Trophoblast cell (in vitro differentiated cells and primary cell): ENCODE data around the gene PHETA2. TPM values are rescaled to one million over a fixed set of nuclear protein-coding genes. Genes with fewer than 3 reads are reported as not detected.

Source experiments
- DNase-seq, 2 donors: peaks; one replicate each; pipeline ENCODE4 v3.0.0-alpha.2; 2016
- H2AFZ ChIP-seq: 2 replicates; pipeline ENCODE4 v1.6.1; 2013; ENCODE audit warnings: low read length, moderate library complexity, mild to moderate bottlenecking; ENCODE audit not compliant: insufficient read depth, poor library complexity
- H2AK5ac ChIP-seq: 2 replicates; pipeline ENCODE4 v1.6.1; 2013; ENCODE audit warnings: mild to moderate bottlenecking, low read length
- H2BK120ac ChIP-seq: 2 replicates; pipeline ENCODE4 v1.6.1; 2013; ENCODE audit warnings: low read length, mild to moderate bottlenecking, moderate library complexity; ENCODE audit not compliant: insufficient read depth, poor library complexity
- H2BK12ac ChIP-seq: 2 replicates; pipeline ENCODE4 v1.6.1; 2013; ENCODE audit warnings: mild to moderate bottlenecking, low read length, moderate library complexity
- H2BK5ac ChIP-seq: 2 replicates; pipeline ENCODE4 v1.6.1; 2013; ENCODE audit warnings: low read length, low read depth, moderate library complexity, mild to moderate bottlenecking; ENCODE audit not compliant: poor library complexity
- H3K14ac ChIP-seq: 2 replicates; pipeline ENCODE4 v1.6.1; 2013; ENCODE audit warnings: mild to moderate bottlenecking, low read length
- H3K18ac ChIP-seq: 2 replicates; pipeline ENCODE4 v1.6.1; 2013; ENCODE audit warnings: mild to moderate bottlenecking, low read length
- H3K23ac ChIP-seq: 2 replicates; pipeline ENCODE4 v1.6.1; 2013; ENCODE audit warnings: low read length
- H3K27ac ChIP-seq: 2 replicates; pipeline ENCODE4 v1.5.1; 2013; ENCODE audit warnings: low read depth, mild to moderate bottlenecking, inconsistent platforms, low read length, moderate library complexity
- H3K27me3 ChIP-seq: 2 replicates; pipeline ENCODE4 v1.6.1; 2013; ENCODE audit warnings: inconsistent platforms, mild to moderate bottlenecking, low read length, moderate library complexity; ENCODE audit not compliant: insufficient read depth
- H3K36me3 ChIP-seq, 2 experiments: 1 replicate in 1 of 2; 2 replicates in 1 of 2; pipeline ENCODE4 v1.6.1; 2013; ENCODE audit warnings: low read length in 2 of 2, mild to moderate bottlenecking in 2 of 2, moderate library complexity in 1 of 2; ENCODE audit not compliant: insufficient read depth in 2 of 2, control insufficient read depth in 1 of 2
- H3K4ac ChIP-seq: 2 replicates; pipeline ENCODE4 v1.6.1; 2013; ENCODE audit warnings: low read depth, mild to moderate bottlenecking, low read length, moderate library complexity
- H3K4me1 ChIP-seq, 2 experiments: 1 replicate in 1 of 2; 2 replicates in 1 of 2; pipeline ENCODE4 v1.6.1; 2013; ENCODE audit warnings: low read length in 2 of 2, mild to moderate bottlenecking in 2 of 2, moderate library complexity in 1 of 2; ENCODE audit not compliant: insufficient read depth in 2 of 2, control insufficient read depth in 1 of 2
- H3K4me2 ChIP-seq: 2 replicates; pipeline ENCODE4 v1.6.1; 2013; ENCODE audit warnings: inconsistent platforms, mild to moderate bottlenecking, low read length, moderate library complexity
- H3K4me3 ChIP-seq: 2 replicates; pipeline ENCODE4 v1.5.1; 2013; ENCODE audit warnings: mild to moderate bottlenecking, low read depth, low read length, inconsistent platforms
- H3K79me1 ChIP-seq: one replicate; pipeline ENCODE4 v1.6.1; 2013; ENCODE audit warnings: low read length
- H3K79me2 ChIP-seq: 2 replicates; pipeline ENCODE4 v1.6.1; 2013; ENCODE audit warnings: low read length, mild to moderate bottlenecking; ENCODE audit not compliant: control insufficient read depth, insufficient read depth, poor library complexity
- H3K9ac ChIP-seq: 2 replicates; pipeline ENCODE4 v1.6.1; 2013; ENCODE audit warnings: mild to moderate bottlenecking, low read length
- H3K9me3 ChIP-seq: 2 replicates; pipeline ENCODE4 v1.6.1; 2013; ENCODE audit warnings: low read depth, mild to moderate bottlenecking, control low read depth, inconsistent platforms, low read length; ENCODE audit not compliant: insufficient read depth
- H4K12ac ChIP-seq: 2 replicates; pipeline ENCODE4 v1.6.1; 2013; ENCODE audit warnings: low read depth, mild to moderate bottlenecking, low read length, moderate library complexity
- H4K8ac ChIP-seq: 2 replicates; pipeline ENCODE4 v1.6.1; 2013; ENCODE audit warnings: low read depth, mild to moderate bottlenecking, low read length, moderate library complexity
- H4K91ac ChIP-seq: one replicate; pipeline ENCODE4 v1.6.1; 2013; ENCODE audit warnings: low read depth, mild to moderate bottlenecking, low read length, moderate library complexity
- WGBS: extraction: QIAGEN DNeasy Blood & Tissue Kit; methylation state at CpG from one replicate; pipeline ENCODE4 v1.1.7; 2013; ENCODE audit warnings: missing lambda C conversion rate; ENCODE audit not compliant: insufficient read length, insufficient coverage; ENCODE audit errors: extremely low coverage; 5-methylcytosine and 5-hydroxymethylcytosine counted together
- polyA plus RNA-seq: library from polyadenylated mRNA; stranded (reverse); fragments of 200-250 nt; gene quantifications from 2 replicates; pipeline ENCODE4 v1.2.3, GENCODE V29; 2013

Gene PHETA2, protein sequence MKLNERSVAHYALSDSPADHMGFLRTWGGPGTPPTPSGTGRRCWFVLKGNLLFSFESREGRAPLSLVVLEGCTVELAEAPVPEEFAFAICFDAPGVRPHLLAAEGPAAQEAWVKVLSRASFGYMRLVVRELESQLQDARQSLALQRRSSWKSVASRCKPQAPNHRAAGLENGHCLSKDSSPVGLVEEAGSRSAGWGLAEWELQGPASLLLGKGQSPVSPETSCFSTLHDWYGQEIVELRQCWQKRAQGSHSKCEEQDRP
- polyA plus RNA-seq = 2.1 and 2.3 TPM in 2 replicates

DNA sequence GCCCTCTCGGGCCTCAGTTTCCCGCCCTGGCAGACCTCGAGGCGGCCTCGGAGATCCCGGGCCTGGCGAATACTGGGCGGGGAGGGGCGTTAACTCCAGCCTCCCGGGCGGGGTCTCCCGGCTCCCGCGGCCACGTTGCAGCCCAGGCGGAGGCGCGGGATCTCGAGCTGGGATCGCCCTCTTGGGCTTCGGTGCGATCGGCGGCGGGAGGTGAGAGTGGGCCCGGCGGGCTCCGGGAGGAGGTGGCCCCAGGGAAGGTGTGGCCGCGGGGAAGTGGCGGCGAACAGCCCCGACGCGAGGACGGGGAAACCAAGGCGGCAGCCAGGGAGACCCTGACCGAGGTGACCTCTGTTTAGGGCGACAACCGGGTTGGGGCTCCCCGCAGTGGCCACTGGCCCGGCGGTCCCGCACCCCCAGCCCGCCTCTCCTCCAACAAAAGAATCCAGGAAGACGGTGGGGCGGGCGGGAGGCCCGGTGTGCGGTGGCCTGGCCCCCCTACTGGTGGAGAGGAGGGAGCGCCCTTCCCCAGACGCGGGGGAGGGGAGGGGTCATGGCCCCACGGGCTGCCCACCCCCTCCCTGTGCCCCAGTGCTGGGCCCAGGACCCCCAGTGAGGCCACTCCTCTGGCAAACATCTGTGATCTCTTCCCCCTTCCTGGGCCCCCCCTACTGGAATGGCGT lies at the start of gene PHETA2:
Gene PHETA2 (plus strand): TSS at position 117 of the 680 bp plus-strand sequence. CDS start 3,046 bp downstream, outside the sequence.
- Histone ChIP-seq H3K36me3 (no peaks in the 10 kb centered on the region), H3K79me2 (peaks cover 7% of the 10 kb centered on the region), H3K4me2 (peak within 1 kb of the TSS; percentile 54), H3K27ac (no peak within 1 kb of the TSS), H3K79me1 (peaks cover 13% of the 10 kb centered on the region), H4K91ac (peak within 1 kb of the TSS; percentile 82), H3K18ac (peak within 1 kb of the TSS; percentile 70), H3K4me3 (peak within 1 kb of the TSS; percentile 64), H3K9me3 (no peaks in the 10 kb centered on the region), H3K14ac (peak within 1 kb of the TSS; percentile 77), H2AK5ac (peak within 1 kb of the TSS; percentile 57), H2BK5ac (peak within 1 kb of the TSS; percentile 18), H2AFZ (peak within 1 kb of the TSS; percentile 79), H2BK12ac (no peak within 1 kb of the TSS), H3K23ac (no peak within 1 kb of the TSS), H3K4ac (no peak within 1 kb of the TSS), H3K4me1 (peaks cover 14 to 20% of the 10 kb centered on the region in 2 experiments), H4K8ac (peak within 1 kb of the TSS; percentile 89), H3K9ac (peak within 1 kb of the TSS; percentile 4), H3K27me3 (no peaks in the 10 kb centered on the region), H4K12ac (peak within 1 kb of the TSS; percentile 62), H2BK120ac (peak within 1 kb of the TSS; percentile 70)
- DNase-seq = peak; percentile 22 to 57
- no CpG with 5 or more reads among the region's 55 CpGs for WGBS

DNA sequence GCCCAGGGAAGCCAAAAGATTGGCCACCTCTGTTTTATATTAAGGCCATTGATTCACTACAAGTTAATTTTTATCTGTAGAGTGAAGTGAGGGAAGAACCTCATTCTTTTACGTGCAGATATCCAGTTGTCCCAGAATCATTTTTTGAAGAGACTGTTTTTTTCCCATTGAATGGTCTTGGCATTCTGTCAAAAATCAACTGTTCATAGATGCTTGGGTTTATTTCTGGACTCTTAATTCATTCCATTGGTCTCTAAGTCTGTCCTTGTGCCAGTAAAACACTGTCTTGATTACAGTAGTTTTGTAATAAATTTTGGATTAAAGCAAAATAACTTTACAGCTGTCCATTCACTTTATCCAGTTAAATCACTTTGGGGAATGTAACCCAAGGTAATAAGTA lies 48.6 kb upstream of the PHETA2 start:
- no peak overlapping the region for H3K4me2 ChIP-seq
- no peak overlapping the region for H3K18ac ChIP-seq
- no peaks in the 10 kb centered on the region for H3K36me3 ChIP-seq
- no peak overlapping the region for H3K27ac ChIP-seq
- H3K27me3 ChIP-seq = no peaks in the 10 kb centered on the region
- no peak overlapping the region for H2BK5ac ChIP-seq
- H3K9me3 ChIP-seq = no peaks in the 10 kb centered on the region
- no peaks in the 10 kb centered on the region for H3K4me1 ChIP-seq
- DNase-seq = no peak
- no peak overlapping the region for H3K4ac ChIP-seq
- H2AFZ ChIP-seq = no peak overlapping the region
- no peak overlapping the region for H4K12ac ChIP-seq
- H3K9ac ChIP-seq = no peak overlapping the region
- H3K79me1 ChIP-seq = no peaks in the 10 kb centered on the region
- H2BK120ac ChIP-seq = no peak overlapping the region
- no peak overlapping the region for H2AK5ac ChIP-seq
- no peak overlapping the region for H4K8ac ChIP-seq
- H3K79me2 ChIP-seq = no peaks in the 10 kb centered on the region
- H3K14ac ChIP-seq = no peak overlapping the region
- H2BK12ac ChIP-seq = no peak overlapping the region
- no CpG with 5 or more reads among the region's 1 CpG for WGBS
- no peak overlapping the region for H3K23ac ChIP-seq
- H4K91ac ChIP-seq = no peak overlapping the region
- H3K4me3 ChIP-seq = no peak overlapping the region

DNA sequence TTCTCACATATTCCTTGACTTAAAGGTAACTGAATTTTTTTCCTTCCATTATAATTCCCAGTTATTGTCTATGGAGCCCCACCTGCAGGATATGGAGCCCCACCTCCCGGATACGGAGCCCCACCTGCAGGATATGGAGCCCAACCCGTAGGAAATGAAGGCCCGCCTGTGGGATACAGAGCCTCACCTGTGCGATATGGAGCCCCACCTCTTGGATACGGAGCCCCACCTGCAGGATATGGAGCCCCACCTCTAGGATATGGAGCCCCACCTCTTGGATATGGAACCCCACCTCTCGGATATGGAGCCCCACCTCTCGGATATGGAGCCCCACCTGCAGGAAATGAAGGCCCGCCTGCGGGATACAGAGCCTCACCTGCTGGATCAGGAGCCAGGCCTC lies 47.3 kb upstream of the PHETA2 start:
- Histone ChIP-seq H2BK12ac (no peak overlapping the region), H2BK5ac (no peak overlapping the region), H3K9me3 (no peaks in the 10 kb centered on the region), H3K18ac (no peak overlapping the region), H4K8ac (no peak overlapping the region), H3K79me1 (no peaks in the 10 kb centered on the region), H3K79me2 (no peaks in the 10 kb centered on the region), H3K27me3 (no peaks in the 10 kb centered on the region), H3K4ac (no peak overlapping the region), H3K4me3 (no peak overlapping the region), H3K23ac (no peak overlapping the region), H3K36me3 (no peaks in the 10 kb centered on the region), H3K4me1 (no peaks in the 10 kb centered on the region), H3K9ac (no peak overlapping the region), H2AK5ac (no peak overlapping the region), H4K91ac (no peak overlapping the region), H3K27ac (no peak overlapping the region), H3K4me2 (no peak overlapping the region), H4K12ac (no peak overlapping the region), H2AFZ (no peak overlapping the region), H2BK120ac (no peak overlapping the region), H3K14ac (no peak overlapping the region)
- DNase-seq = no peak
- no CpG with 5 or more reads among the region's 10 CpGs for WGBS

DNA sequence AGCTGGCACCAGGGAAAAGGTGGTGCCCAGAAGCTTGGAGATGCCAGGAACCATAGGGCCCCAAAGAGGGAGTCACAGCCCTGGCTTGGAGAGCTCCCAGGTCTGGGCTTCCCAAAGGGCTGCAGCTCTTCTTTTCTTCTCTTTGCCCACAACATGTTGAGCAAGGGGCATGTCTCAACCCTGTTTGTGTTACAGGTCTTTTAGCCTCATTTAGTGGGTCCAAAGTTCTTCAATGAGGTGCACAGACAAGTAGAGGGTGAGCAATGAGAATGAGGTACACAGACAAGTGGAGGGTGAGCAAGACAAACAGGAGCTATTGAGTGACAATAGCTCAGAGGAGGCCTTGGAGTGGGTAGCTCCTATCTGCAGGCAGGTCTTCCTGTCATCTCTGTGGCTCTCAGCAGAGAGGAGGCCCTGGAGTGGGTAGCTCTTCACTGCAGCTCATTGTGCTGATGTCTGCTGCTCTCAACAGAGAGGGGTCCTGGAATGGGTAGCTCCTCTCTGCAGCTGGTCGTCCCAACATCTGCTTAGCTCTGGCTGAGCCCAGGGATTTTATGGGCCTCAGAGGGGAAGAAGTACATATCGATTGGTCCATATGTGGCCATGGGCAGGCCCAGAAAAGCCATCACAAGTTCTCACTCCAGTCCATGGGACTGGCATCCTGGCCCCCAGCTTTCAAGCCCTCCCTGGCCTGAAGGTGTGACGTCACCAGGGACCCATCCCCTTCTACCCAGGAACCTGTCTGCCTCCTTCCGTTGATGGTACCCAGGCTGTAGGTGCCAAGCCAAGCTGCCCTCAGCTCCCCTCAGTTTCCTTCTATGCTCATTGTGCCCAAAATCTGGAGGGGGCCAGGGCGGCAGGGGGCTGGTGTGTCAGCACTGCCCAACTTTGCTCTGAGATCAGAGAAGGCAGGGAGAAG lies 40.5 kb upstream of the PHETA2 start:
- Histone ChIP-seq H3K27ac (no peak overlapping the region), H3K18ac (no peak overlapping the region), H3K23ac (no peak overlapping the region), H3K27me3 (no peaks in the 10 kb centered on the region), H3K79me2 (no peaks in the 10 kb centered on the region), H3K9ac (no peak overlapping the region), H2BK12ac (no peak overlapping the region), H3K4me1 (no peaks in the 10 kb centered on the region), H3K4me3 (peak overlapping the region; percentile 23), H3K14ac (no peak overlapping the region), H4K8ac (no peak overlapping the region), H2BK5ac (no peak overlapping the region), H3K36me3 (no peaks in the 10 kb centered on the region), H2BK120ac (no peak overlapping the region), H3K9me3 (peaks cover 16% of the 10 kb centered on the region), H3K4ac (no peak overlapping the region), H3K79me1 (no peaks in the 10 kb centered on the region), H2AK5ac (no peak overlapping the region), H4K91ac (no peak overlapping the region), H2AFZ (no peak overlapping the region), H3K4me2 (no peak overlapping the region), H4K12ac (no peak overlapping the region)
- WGBS = no CpG with 5 or more reads among the region's 5 CpGs
- DNase-seq = no peak
